GM12878 (cell line): ENCODE results near the gene KRT79.

ENCODE experiments used
- ATF3 ChIP-seq: IDR thresholded peaks from 2 replicates; pipeline ENCODE4 v1.6.1; 2011; ENCODE audit warnings: low read depth, mild to moderate bottlenecking, low read length, moderate library complexity, borderline replicate concordance; ENCODE audit errors: extremely low read depth
- CBFB ChIP-seq: IDR thresholded peaks from 2 replicates; pipeline ENCODE4 v1.6.1; 2016; ENCODE audit warnings: antibody characterized with exemption, low read depth
- CHD4 ChIP-seq: fragments of 200-600 bp; sonication (generic); IDR thresholded peaks from 2 replicates; pipeline ENCODE4 v1.6.1; 2016; ENCODE audit warnings: mild to moderate bottlenecking
- CTCF ChIP-seq, 3 experiments: IDR thresholded peaks in 2 of 3; conservative IDR thresholded peaks in 1 of 3; 2 replicates each; pipeline ENCODE4 v1.5.1; 2011; ENCODE audit warnings: low read depth in 3 of 3, low read length in 3 of 3, mild to moderate bottlenecking in 3 of 3, control low read depth in 2 of 3, moderate library complexity in 2 of 3, inconsistent platforms in 1 of 3, mixed read lengths in 1 of 3; ENCODE audit not compliant: control insufficient read depth in 2 of 3, insufficient read depth in 1 of 3; ENCODE audit errors: extremely low read depth in 1 of 3
- E2F4 ChIP-seq: IDR thresholded peaks from 2 replicates; pipeline ENCODE4 v1.6.1; 2012; ENCODE audit warnings: low read depth, low read length, improper control_type of control experiment
- EZH2 ChIP-seq: IDR thresholded peaks from 2 replicates; pipeline ENCODE4 v1.6.1; 2012; ENCODE audit warnings: low read depth, mild to moderate bottlenecking, control low read depth, inconsistent platforms, low read length, borderline replicate concordance; ENCODE audit not compliant: control insufficient read depth
- LARP7 ChIP-seq: fragments of 450-650 bp; IDR thresholded peaks from 2 replicates; pipeline ENCODE4 v1.6.1; 2017; ENCODE audit warnings: mild to moderate bottlenecking
- REST ChIP-seq: IDR thresholded peaks from 2 replicates; pipeline ENCODE4 v1.6.1; 2012; ENCODE audit warnings: mild to moderate bottlenecking, low read depth, low read length
- RUNX3 ChIP-seq: IDR thresholded peaks from 2 replicates; pipeline ENCODE4 v1.6.1; 2012; ENCODE audit warnings: low read length, inconsistent platforms
- SRF ChIP-seq, 2 experiments: IDR thresholded peaks; 2 replicates each; pipeline ENCODE4 v1.6.1; 2011; ENCODE audit warnings: low read depth in 2 of 2, low read length in 2 of 2, mild to moderate bottlenecking in 1 of 2, moderate library complexity in 1 of 2
- USF2 ChIP-seq: IDR thresholded peaks from 2 replicates; pipeline ENCODE4 v1.6.1; 2011; ENCODE audit warnings: low read depth, low read length, improper control_type of control experiment, borderline replicate concordance
- ZNF622 ChIP-seq: fragments of 450-650 bp; IDR thresholded peaks from 2 replicates; pipeline ENCODE4 v1.6.1; 2017; ENCODE audit warnings: mild to moderate bottlenecking, inconsistent platforms

- TF ChIP-seq SRF (IDR thresholded peaks at IDR 0.05; ENCODE audit: low read depth in 2 of 2, low read length in 2 of 2) (no peak), EZH2 (no peak), RUNX3 (no peak), LARP7 (no peak), CHD4 (no peak), REST (no peak), ATF3 (no peak), USF2 (no peak), CTCF (IDR thresholded peaks at IDR 0.05 in 2 of 3, conservative IDR thresholded peaks at IDR 0.05 in 1 of 3; ENCODE audit: control insufficient read depth in 2 of 3, extremely low read depth in 1 of 3, insufficient read depth in 1 of 3, low read depth in 3 of 3, low read length in 3 of 3) (no peak), CBFB (no peak), E2F4 (no peak), ZNF622 (no peak)
These were observed 50.4 kb downstream of the KRT79 start for GRCh38 chr12:52783563-52784316.
